Stimulated activated CD8-positive, alpha-beta memory T cell treated with anti-CD3 and anti-CD28 coated beads, Interleukin-4, amount 100 ng/mL, for 4 hours (primary cell): ENCODE data around the gene SLC10A3.

Experiments
- DNase-seq, 2 donors: peaks; one replicate each; pipeline ENCODE4 v3.0.0-alpha.2; 2020; ENCODE audit warnings: low read depth in 2 of 2, low spot score in 1 of 2

SLC10A3 gene

GRCh38 chrX:154490414-154491083 lies at the start of gene SLC10A3:
TSS of gene SLC10A3 (minus strand) at chrX:154490629. CDS start at chrX:154488940, 1,689 bp downstream.
- peak; percentile 60 to 78 for DNase-seq

DNA sequence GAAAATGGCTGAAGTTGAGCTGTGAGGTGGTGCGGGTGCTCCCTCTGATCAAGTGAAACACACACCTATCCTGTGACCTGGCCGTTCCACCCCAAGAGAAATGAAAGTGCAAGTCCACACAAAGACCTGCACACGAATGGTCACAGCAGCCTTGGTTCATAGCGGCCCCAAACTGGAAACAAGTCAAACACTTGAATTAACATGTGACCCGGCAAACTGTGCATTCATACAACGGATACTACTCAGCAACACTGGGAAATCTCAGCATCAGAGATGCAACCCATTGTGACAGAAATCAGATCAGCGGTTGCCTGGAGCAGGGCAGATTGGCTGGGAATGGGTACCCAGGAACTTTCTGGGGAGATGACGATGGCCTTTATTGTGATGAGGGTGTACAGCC lies 48.6 kb upstream of the SLC10A3 start:
- DNase-seq: no peak

GRCh38 chrX:154535892-154536291 lies 45.5 kb upstream of the SLC10A3 start:
- DNase-seq: no peak

- DNase-seq: peak; percentile 66 to 76
Observed at GRCh38 chrX:154534526-154535322, 44.3 kb upstream of the SLC10A3 start.

GRCh38 chrX:154532690-154533089 lies 42.3 kb upstream of the SLC10A3 start:
- DNase-seq: no peak

DNA sequence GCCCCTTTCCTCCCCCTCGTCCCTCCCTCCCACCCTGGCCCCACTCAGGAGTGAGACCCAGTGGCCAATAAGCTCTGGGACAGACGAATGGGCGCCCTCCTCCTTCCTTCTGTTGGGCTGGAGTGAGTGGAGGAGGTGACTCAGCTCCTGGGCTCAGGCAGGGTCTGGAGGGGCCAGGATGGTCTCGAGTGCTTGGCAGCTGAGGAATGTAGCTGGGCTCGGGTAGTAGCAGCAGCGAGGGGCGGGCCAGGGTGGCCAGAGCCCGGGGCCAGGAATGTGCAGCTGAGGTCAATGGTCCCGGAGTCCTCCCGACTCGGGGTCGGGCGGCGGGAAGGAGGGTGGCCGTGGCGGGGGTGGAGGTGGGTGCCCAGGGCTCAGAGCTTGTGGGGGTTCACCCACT lies 41.2 kb upstream of the SLC10A3 start:
- no peak for DNase-seq

- DNase-seq: no peak
Observed at GRCh38 chrX:154530286-154530685, 39.9 kb upstream of the SLC10A3 start.

DNA sequence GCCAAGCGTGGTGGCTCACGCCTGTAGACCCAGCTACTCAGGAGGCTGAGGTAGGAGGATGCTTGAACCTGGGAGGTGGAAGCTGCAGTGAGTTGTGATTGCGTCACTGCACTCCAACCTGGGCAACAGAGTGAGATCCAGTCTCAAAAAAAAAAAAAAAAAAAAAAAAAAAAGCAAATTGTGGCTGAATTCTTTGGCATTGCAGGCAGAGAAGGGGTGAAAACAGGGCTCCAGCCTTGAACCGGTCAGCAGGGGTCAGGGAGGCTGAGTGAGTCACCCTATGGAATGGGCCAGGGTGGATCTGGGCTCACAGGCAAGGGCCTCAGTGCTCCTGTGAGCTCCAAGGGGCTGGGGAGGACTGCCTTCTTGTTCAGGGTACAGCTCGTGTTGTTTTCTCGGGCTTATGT lies 38.8 kb upstream of the SLC10A3 start:
- no peak for DNase-seq

- no peak for DNase-seq
Observed at GRCh38 chrX:154526901-154527675, 36.7 kb upstream of the SLC10A3 start.

GRCh38 chrX:154525606-154526490 lies 35.4 kb upstream of the SLC10A3 start:
- no peak for DNase-seq

- DNase-seq: no peak
Observed at GRCh38 chrX:154519389-154519788, 29.0 kb upstream of the SLC10A3 start.

- no peak for DNase-seq
Observed at GRCh38 chrX:154517101-154517781, 26.8 kb upstream of the SLC10A3 start.

GRCh38 chrX:154516656-154517100 lies 26.2 kb upstream of the SLC10A3 start:
- DNase-seq: no peak

DNA sequence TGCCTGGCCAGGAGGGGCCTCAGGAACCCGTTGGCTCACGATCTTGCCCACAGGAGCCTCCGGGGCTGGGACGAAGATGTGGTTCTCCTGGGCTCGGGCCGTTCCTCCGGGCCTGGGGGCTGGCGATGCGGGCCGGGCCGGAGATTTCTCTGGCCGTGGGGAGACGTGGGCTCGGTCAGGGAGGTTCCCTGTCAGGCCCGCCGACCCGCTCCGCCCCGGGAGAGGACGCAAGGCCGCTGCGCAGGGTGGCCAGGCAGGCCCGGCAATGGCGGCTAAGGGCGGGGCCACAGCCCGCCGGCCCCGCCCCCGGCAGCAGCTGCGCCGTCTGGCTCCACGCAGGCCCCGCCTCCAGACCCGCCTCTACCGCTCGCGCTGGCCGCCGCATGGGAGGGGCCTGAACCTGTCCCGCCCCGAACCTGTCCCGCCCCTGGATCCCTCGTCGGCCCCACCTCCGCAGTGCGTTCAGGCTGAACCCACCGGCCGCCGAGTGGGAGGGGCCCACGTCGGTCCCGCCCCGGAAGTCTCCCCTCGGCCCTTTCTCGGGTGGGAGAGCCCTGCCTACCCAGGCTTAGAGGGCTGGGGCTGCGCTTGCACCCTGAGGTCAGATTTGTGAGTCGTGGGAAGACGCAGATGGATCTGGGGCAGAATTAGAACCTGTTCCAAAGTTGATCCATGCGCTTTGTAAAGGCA lies 25.7 kb upstream of the SLC10A3 start, which contains the start of gene FAM3A:
FAM3A (minus strand) TSS at position 267 of the 690 bp plus-strand sequence. CDS start 460 bp downstream, outside the sequence.
- peak; percentile 78 to 84 for DNase-seq

- no peak for DNase-seq
Observed at GRCh38 chrX:154515090-154515965, 24.9 kb upstream of the SLC10A3 start.

GRCh38 chrX:154513716-154514115 lies 23.3 kb upstream of the SLC10A3 start:
- DNase-seq: no peak

GRCh38 chrX:154512879-154513553 lies 22.6 kb upstream of the SLC10A3 start:
- no peak for DNase-seq

DNA sequence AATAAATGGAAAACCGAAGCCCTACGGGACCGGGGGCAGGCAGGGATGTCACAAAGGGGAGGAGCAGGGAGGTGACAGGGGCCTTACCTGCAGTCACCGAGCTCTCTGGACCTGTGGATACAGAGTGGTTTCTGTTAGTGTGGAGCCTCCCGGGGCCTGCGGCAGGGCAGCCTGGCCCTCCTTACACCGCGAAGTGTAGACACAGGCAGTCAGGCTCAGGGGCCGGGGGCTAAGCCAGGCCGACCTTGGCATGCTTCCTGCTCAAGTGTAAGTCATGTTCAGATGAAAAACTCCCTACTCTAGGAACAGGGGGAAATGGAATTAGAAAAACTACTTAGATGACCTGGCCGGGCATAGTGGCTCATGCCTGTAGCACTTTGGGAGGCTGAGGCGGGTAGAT lies 21.3 kb upstream of the SLC10A3 start:
- DNase-seq: no peak
